ENCODE data around the gene FOXS1. TPM values are rescaled to one million over a fixed set of nuclear protein-coding genes. Genes with fewer than 3 reads are reported as not detected.

Gene FOXS1
- total RNA-seq, 1 experiment from 2014 or later, result not detected

DNA sequence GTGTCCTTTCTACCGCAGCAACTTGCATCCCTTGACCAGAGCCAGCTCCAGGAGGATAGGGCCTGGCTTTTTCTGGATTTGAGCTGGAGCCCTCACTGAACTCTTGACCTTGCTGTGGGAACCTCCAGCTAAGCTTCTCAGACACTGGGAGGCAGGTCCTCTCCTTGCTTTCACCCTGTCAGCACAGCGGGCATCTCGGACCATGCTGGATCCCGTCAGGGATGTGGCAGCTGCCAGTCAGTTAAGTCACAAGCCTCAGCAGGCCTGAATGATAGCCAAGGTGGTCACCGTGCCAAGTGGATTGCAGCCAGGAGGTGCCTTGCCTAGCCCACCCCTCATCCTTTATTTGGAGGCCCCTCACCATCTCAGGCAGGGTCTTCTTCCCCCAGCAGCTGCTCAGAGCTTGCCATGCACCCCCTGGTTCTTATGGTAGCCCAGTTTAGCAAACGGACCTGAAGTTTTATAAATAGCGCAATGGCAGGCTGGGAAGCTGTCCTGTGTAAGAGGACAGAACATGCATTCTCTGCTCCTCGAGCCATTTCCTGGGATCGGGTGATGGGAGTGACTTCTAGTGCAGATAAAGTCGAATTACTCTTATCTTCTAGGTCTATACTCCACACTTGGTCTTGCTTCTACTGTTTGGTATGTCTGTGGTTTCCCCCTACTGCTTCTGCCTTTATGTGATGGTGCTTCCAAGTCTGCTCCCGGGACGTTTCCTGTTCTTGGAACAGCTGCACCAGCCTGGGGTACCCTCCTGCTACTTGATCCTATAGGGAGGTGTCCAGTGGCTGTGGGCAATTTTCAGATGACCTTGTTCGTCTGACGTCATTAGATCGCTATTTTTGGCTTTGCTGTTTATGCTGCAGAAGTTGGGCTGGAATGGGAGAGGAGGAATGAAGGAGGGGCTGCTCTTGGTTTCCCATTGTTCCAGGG is 33.3 kb downstream of the FOXS1 start:
- POLR2A ChIA-PET (ENCODE audit: low non-redundant PET), result no interaction called here
- no peak for DNase-seq (ENCODE audit: low spot score)
- Histone ChIP-seq H3K4me1 (ENCODE audit: insufficient read depth, low read length, poor library complexity, severe bottlenecking) (peaks cover 11% of the 10 kb centered on the region), H3K27ac (ENCODE audit: low read depth, low read length, poor library complexity, severe bottlenecking) (no peak overlapping the region), H3K27me3 (replicated peaks; ENCODE audit: insufficient read depth, low read depth, low read length, poor library complexity) (no peaks in the 10 kb centered on the region), H3K9me3 (ENCODE audit: low read depth, low read length, poor library complexity, severe bottlenecking) (no peaks in the 10 kb centered on the region), H3K4me3 (ENCODE audit: low read depth, low read length, poor library complexity, severe bottlenecking) (no peak overlapping the region), H3K36me3 (ENCODE audit: insufficient read depth, low read length, poor library complexity, severe bottlenecking) (no peaks in the 10 kb centered on the region)
- BruUV-seq (replicated peaks), result no TSS peak
- intact Hi-C loops (cut with micrococcal nuclease; ENCODE audit: unreplicated experiment), result no loop called here
- CTCF ChIA-PET, result no interaction called here
- no peak for TF ChIP-seq EZH2 (IDR thresholded peaks at IDR 0.05; ENCODE audit: borderline replicate concordance, low read depth, low read length, poor library complexity, severe bottlenecking)
- TF ChIP-seq, protein P1, sequence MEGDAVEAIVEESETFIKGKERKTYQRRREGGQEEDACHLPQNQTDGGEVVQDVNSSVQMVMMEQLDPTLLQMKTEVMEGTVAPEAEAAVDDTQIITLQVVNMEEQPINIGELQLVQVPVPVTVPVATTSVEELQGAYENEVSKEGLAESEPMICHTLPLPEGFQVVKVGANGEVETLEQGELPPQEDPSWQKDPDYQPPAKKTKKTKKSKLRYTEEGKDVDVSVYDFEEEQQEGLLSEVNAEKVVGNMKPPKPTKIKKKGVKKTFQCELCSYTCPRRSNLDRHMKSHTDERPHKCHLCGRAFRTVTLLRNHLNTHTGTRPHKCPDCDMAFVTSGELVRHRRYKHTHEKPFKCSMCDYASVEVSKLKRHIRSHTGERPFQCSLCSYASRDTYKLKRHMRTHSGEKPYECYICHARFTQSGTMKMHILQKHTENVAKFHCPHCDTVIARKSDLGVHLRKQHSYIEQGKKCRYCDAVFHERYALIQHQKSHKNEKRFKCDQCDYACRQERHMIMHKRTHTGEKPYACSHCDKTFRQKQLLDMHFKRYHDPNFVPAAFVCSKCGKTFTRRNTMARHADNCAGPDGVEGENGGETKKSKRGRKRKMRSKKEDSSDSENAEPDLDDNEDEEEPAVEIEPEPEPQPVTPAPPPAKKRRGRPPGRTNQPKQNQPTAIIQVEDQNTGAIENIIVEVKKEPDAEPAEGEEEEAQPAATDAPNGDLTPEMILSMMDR (conservative IDR thresholded peaks at IDR 0.05; ENCODE audit: low read depth, low read length), result no peak

DNA sequence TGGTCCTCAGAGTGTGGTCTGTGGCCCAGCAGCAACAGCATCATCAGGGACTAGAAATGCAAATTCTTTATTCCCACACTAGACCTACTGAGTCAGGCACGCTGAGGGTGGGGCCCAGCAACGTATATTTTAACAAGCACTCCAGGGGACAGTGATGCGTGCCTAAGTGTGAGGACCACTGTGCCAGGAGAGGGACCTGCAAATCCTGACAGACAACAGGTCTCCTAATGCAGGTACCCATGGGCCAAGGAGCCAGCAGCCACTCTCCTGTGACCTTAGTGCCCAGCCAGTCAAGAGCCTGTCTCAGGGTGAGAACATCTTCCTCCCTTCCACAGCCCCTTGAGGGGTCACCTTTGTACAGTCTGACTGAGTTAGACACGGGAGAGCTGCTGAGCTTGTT is 34.2 kb downstream of the FOXS1 start:
- no peak for TF ChIP-seq EZH2 (IDR thresholded peaks at IDR 0.05; ENCODE audit: borderline replicate concordance, low read depth, low read length, poor library complexity, severe bottlenecking)
- TF ChIP-seq, protein P1 (conservative IDR thresholded peaks at IDR 0.05; ENCODE audit: low read depth, low read length), result no peak
- ChIA-PET POLR2A (ENCODE audit: low non-redundant PET) (no interaction called here), CTCF (no interaction called here)
- Histone ChIP-seq H3K27ac (ENCODE audit: low read depth, low read length, poor library complexity, severe bottlenecking) (no peak overlapping the region), H3K4me1 (ENCODE audit: insufficient read depth, low read length, poor library complexity, severe bottlenecking) (peaks cover 11% of the 10 kb centered on the region), H3K27me3 (replicated peaks; ENCODE audit: insufficient read depth, low read depth, low read length, poor library complexity) (no peaks in the 10 kb centered on the region), H3K4me3 (ENCODE audit: low read depth, low read length, poor library complexity, severe bottlenecking) (no peak overlapping the region), H3K9me3 (ENCODE audit: low read depth, low read length, poor library complexity, severe bottlenecking) (no peaks in the 10 kb centered on the region), H3K36me3 (ENCODE audit: insufficient read depth, low read length, poor library complexity, severe bottlenecking) (peaks cover 1% of the 10 kb centered on the region)
- intact Hi-C loops (cut with micrococcal nuclease; ENCODE audit: unreplicated experiment), result no loop called here
- no TSS peak for BruUV-seq (replicated peaks)
- no peak for DNase-seq (ENCODE audit: low spot score)

DNA sequence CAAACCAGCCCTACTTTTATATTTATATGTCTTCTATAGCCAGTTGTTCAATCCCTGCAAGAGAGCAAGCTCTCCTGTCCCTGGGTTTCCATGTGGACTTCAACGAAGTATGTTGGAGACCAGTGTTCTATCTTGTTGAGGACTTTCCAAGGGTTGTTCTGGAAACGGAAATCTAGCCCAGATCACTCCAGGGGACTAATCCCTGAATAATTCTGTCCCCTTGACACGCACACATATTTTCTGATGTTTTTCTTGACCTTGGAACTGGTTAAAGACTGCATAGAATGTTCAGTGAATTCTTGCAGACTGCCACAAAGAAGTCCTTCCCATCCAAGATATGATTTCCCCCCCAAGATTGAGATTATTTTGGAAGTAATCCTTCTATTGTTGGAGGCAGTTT is 35.7 kb downstream of the FOXS1 start:
- H3K27ac ChIP-seq (ENCODE audit: low read depth, low read length, poor library complexity, severe bottlenecking), result no peak overlapping the region
- H3K4me3 ChIP-seq (ENCODE audit: low read depth, low read length, poor library complexity, severe bottlenecking), result no peak overlapping the region
- no peaks in the 10 kb centered on the region for H3K27me3 ChIP-seq (replicated peaks; ENCODE audit: insufficient read depth, low read depth, low read length, poor library complexity)
- no peaks in the 10 kb centered on the region for H3K9me3 ChIP-seq (ENCODE audit: low read depth, low read length, poor library complexity, severe bottlenecking)
- no peaks in the 10 kb centered on the region for H3K4me1 ChIP-seq (ENCODE audit: insufficient read depth, low read length, poor library complexity, severe bottlenecking)
- intact Hi-C loops (cut with micrococcal nuclease; ENCODE audit: unreplicated experiment), result no loop called here
- no peak for DNase-seq (ENCODE audit: low spot score)
- TF ChIP-seq, protein P1 (conservative IDR thresholded peaks at IDR 0.05; ENCODE audit: low read depth, low read length), result no peak
- no peak for TF ChIP-seq EZH2 (IDR thresholded peaks at IDR 0.05; ENCODE audit: borderline replicate concordance, low read depth, low read length, poor library complexity, severe bottlenecking)
- POLR2A ChIA-PET (ENCODE audit: low non-redundant PET), result no interaction called here
- CTCF ChIA-PET, result no interaction called here
- BruUV-seq (replicated peaks), result no TSS peak
- H3K36me3 ChIP-seq (ENCODE audit: insufficient read depth, low read length, poor library complexity, severe bottlenecking), result peaks cover 11% of the 10 kb centered on the region
